NOMO-1 (cell line): ENCODE data around the gene ZNF789.
"Not testable (repeated sequence)": the region's sequence is repeated elsewhere in the genome, so short reads cannot be mapped to it uniquely, and the experiment has no call there.

Experiments used
- DNase-seq, 2 experiments: peaks; one replicate each; lab custom pipeline; 2025; ENCODE audit not compliant: unreplicated experiment in 2 of 2; lab: John Stamatoyannopoulos, UW

The ZNF789 gene

DNA sequence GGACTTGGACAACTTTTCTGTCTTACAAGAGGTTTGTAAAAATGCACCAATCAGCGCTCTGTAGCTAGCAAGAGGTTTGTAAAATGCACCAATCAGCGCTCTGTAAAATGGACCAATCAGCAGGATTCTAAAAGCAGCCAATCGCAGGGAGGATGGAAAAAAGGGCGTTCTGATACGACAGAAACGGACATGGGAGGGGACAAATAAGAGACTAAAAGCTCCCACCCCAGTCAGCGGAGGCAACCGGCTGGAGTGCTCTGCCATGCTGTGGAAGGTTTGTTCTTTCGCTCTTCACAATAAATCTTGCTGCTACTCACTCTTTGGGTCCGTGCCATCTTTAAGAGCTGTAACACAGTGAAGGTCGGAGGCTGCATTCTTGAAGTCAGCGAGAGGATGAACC, 28.5 kb downstream of the ZNF789 start:
- DNase-seq = not testable (repeated sequence)

DNA sequence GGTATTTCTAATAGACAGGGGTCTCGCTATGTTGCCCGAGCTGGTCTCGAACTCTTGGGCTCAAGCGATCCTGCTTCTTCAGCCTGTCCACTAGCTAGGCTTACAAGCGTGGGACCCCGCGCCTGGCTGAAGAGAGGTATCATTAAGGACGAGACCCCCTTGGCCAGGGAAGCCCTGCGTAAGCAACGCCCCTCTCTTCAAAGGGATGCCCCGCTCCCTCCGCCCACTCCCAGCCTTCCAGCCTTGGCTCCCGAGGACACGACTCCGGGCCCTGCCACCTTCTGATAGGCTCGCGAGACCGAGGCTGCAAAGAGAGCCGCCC, 31.6 kb downstream of the ZNF789 start:
- DNase-seq = no peak

DNA sequence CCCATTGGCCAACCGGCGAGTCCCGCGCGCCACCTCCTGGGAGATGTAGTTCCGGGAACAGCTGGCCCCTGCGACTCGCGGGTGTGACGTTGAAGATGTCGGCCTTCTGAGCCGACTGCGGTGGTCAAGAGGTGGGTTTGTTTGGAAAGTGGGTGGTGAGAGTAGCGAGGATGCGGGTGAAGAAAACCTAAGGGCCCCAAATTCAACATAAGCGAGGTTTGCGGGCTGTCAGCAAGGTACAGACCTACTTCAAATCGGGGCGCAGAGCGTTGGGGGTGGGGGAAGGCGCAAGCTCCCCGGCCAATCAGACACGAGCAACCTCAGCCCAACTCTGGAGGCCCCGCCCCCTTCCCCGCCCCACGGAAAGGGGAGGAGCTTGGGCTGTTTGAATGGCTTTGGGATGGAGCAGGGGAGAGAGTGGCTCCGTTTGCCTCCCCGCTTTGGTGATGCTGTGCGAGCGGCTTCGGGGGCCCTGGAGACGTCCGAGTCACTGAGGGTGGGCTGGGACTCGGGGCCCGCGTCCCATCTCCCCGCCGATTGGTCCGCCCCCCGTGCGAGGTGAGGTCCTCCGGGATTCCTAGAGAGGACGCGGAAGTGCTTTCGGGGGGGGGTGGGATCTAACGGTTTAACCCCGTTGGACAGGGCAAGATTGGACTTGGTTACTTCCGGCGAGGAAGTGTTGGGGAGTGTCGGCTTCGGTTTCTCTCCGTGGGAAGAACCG, 32.1 kb downstream of the ZNF789 start, which contains the start of gene ZKSCAN5:
ZKSCAN5 (plus strand) TSS at position 60 of the 721 bp plus-strand sequence. CDS start 1,383 bp downstream, outside the sequence.
- peak; percentile 99 to 100 for DNase-seq

DNA sequence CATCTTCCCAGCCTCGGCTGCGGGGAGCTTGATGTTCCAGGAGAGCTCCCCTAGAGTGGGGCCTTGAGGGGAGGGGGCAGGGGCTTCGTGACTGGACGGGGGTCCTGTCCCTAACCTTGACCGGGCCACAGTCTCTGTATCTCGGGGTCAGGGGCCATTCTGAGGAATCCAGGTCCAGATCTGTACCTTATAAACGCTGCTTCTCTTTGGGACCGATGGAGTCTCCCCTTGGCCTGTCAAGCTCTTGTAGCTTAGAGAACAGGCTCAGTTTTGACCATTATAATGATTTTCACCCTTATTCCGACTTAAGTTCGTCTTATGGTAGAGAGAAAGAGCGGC, 32.6 kb downstream of the ZNF789 start:
- peak in 1 of 2 experiments; percentile 48 for DNase-seq

GRCh38 chr7:99514050-99514449, 41.4 kb downstream of the ZNF789 start:
- DNase-seq = no peak

GRCh38 chr7:99521399-99521798, 48.7 kb downstream of the ZNF789 start:
- DNase-seq = no peak

DNA sequence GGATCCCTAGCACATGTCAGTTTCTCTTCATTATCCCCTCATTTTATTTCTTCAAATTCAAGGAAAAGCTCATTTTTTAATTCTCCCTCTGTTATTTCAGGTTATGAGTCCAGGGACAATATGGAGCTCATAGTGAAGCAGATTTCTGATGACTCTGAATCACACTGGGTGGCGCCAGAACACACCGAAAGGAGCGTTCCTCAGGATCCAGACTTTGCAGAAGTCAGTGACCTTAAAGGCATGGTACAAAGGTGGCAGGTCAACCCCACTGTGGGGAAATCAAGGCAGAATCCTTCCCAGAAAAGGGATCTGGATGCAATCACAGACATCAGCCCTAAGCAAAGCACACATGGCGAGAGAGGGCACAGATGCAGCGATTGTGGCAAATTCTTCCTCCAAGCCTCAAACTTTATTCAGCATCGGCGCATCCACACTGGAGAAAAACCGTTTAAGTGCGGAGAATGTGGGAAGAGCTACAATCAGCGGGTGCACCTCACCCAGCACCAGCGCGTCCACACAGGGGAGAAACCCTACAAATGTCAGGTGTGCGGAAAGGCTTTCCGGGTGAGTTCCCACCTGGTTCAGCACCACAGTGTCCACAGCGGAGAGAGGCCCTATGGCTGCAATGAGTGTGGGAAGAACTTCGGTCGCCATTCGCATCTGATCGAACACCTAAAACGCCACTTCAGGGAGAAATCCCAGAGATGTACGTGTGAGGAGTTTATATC, 53.2 kb downstream of the ZNF789 start:
- no peak for DNase-seq

DNA sequence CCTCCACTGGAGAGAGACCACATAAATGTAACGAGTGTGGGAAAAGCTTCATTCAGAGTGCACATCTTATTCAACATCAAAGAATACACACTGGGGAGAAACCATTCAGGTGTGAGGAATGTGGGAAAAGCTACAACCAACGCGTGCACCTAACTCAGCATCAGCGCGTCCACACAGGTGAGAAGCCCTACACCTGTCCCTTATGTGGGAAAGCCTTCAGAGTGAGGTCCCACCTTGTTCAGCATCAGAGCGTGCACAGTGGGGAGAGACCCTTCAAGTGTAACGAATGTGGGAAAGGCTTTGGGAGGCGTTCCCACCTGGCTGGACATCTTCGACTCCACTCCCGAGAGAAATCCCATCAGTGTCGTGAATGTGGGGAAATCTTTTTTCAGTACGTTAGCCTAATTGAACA, 58.7 kb downstream of the ZNF789 start:
- DNase-seq = no peak

- DNase-seq = no peak
Measured at GRCh38 chr7:99535667-99536066, 63.0 kb downstream of the ZNF789 start.
